Neural progenitor cell (in vitro differentiated cells): ENCODE results near the gene ZBTB37.

ENCODE experiments used
- EZH2 ChIP-seq: fragments of 200-600 bp; sonication (generic); IDR thresholded peaks from 2 replicates; pipeline ENCODE4 v1.6.1; 2017; ENCODE audit warnings: antibody characterized with exemption, mild to moderate bottlenecking, moderate library complexity
- TF ChIP-seq, protein P1 (sequence below): fragments of 200-600 bp; sonication (generic); IDR thresholded peaks from 2 replicates; pipeline ENCODE4 v1.5.1; 2017; ENCODE audit warnings: antibody characterized with exemption, mild to moderate bottlenecking

GRCh38 chr1:173871091-173871490, 2.9 kb downstream of the ZBTB37 start:
- TF ChIP-seq, protein P1, sequence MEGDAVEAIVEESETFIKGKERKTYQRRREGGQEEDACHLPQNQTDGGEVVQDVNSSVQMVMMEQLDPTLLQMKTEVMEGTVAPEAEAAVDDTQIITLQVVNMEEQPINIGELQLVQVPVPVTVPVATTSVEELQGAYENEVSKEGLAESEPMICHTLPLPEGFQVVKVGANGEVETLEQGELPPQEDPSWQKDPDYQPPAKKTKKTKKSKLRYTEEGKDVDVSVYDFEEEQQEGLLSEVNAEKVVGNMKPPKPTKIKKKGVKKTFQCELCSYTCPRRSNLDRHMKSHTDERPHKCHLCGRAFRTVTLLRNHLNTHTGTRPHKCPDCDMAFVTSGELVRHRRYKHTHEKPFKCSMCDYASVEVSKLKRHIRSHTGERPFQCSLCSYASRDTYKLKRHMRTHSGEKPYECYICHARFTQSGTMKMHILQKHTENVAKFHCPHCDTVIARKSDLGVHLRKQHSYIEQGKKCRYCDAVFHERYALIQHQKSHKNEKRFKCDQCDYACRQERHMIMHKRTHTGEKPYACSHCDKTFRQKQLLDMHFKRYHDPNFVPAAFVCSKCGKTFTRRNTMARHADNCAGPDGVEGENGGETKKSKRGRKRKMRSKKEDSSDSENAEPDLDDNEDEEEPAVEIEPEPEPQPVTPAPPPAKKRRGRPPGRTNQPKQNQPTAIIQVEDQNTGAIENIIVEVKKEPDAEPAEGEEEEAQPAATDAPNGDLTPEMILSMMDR = no peak
- TF ChIP-seq EZH2 = no peak
